ENCODE measurements around the gene CCDC73.

CCDC73 gene

GRCh38 chr11:32586576-32587190 lies 207.8 kb downstream of the CCDC73 start:
- no peak for DNase-seq (ENCODE audit: low spot score)

GRCh38 chr11:32584921-32585320 lies 209.5 kb downstream of the CCDC73 start:
- DNase-seq (ENCODE audit: low spot score), result no peak

- DNase-seq (ENCODE audit: low spot score), result peak; percentile 96
These were observed 210.8 kb downstream of the CCDC73 start, which contains the start of gene EIF3M for GRCh38 chr11:32583459-32584271. TSS of gene EIF3M (plus strand) at chr11:32583831. CDS start at chr11:32583888, 57 bp downstream.

DNA sequence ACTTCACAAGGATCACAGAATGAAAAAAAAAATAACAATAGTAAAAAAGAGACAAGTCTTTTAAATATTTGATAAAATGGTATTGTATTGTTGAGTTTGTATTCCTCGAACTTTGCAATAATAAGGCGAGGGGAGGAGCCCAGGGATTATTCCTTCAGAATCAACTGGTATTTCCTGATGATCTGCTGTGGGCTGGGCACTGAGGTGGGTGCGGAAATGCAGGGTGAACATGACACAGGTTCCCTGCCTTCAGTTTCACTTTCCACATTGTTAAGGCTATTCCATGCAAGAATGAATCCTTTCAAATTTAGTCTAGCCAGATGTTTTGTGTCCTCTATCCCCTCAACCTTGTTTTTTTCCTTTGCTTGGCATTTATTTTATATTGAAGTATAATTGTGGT lies 212.9 kb downstream of the CCDC73 start:
- DNase-seq (ENCODE audit: low spot score), result no peak

GRCh38 chr11:32580967-32581366 lies 213.5 kb downstream of the CCDC73 start:
- no peak for DNase-seq (ENCODE audit: low spot score)

DNA sequence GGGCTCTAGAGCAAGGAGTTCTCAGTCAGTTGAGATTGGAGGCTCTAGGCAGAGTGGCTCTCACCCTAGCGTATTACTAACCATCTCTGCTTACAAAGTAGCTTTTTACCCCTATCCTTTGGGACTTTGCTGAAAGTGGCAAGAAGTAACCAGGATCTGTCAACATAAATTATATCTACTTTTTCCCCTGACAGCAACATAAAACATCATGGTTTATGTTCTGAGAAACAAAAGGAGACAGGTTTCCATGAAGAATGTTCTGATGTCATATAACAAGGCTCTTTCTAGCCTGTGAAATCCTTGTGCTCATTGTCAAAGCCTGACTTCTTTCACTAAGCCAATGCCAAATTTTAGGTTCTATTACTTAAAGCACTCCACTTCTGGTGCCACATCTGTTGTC lies 218.0 kb downstream of the CCDC73 start:
- no peak for DNase-seq (ENCODE audit: low spot score)

GRCh38 chr11:32575070-32575469 lies 219.4 kb downstream of the CCDC73 start:
- no peak for DNase-seq (ENCODE audit: low spot score)

- no peak for DNase-seq (ENCODE audit: low spot score)
These were observed 220.0 kb downstream of the CCDC73 start for GRCh38 chr11:32574421-32574820.

GRCh38 chr11:32573228-32573627 lies 221.2 kb downstream of the CCDC73 start:
- no peak for DNase-seq (ENCODE audit: low spot score)

GRCh38 chr11:32571039-32571438 lies 223.4 kb downstream of the CCDC73 start:
- DNase-seq (ENCODE audit: low spot score), result no peak

- no peak for DNase-seq (ENCODE audit: low spot score)
These were observed 225.1 kb downstream of the CCDC73 start for GRCh38 chr11:32569313-32569881.

DNA sequence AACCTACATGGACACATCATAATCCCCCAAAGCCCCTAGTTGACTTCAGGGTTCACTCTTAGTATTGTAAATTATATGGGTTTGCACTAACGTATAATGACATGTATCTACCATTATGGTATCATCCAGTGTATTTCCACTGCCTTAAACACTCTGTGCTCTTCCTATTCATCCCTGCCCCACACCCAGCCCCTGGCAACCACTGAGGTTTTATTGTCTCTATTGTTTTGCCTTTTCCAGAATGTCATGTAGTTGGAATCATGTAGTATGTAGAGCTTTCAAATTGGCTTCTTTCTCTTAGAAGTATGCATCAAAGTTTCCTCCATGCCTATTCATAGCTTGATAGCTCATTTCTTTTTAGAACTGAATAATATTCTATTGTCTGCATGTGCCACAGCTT lies 227.3 kb downstream of the CCDC73 start:
- no peak for DNase-seq (ENCODE audit: low spot score)

GRCh38 chr11:32566517-32566916 lies 227.9 kb downstream of the CCDC73 start:
- no peak for DNase-seq (ENCODE audit: low spot score)

DNA sequence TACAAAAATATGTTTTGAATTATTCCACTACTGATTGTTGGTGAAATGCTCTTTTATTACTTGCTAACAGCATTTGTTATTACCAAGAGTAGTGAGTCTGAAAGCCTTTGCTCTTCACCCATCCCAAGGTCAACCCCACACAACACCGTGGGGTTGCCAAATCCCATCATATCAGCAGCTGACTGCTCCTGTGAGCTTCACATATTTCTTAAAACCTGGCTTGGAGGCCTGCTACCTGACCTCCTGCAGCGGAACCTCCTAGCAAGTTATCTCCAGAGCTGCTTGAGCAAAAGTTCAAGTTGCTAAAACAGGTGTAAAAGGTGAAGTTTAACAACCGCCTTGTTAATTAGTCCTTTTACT lies 230.9 kb downstream of the CCDC73 start:
- DNase-seq (ENCODE audit: low spot score), result no peak

GRCh38 chr11:32562839-32563599 lies 231.4 kb downstream of the CCDC73 start:
- no peak for DNase-seq (ENCODE audit: low spot score)

DNA sequence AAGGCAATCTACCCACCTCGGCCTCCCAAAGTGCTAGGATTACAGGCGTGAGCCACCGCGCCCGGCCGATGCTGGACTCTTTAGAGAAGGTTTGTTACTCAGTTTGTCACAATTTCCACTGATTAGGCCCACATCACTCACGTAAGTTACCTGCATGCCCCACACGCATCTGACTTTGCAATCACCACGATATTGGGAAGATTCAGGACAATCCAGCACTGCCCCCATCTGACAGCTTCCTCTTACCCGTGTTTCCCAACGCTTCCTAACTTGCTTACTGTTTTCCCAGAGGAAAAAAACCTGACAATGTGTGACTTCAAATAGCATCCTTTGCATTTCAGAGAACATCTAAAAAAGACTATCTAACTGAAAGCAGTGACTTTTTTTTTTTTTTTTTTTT lies 232.6 kb downstream of the CCDC73 start:
- no peak for DNase-seq (ENCODE audit: low spot score)

- no peak for DNase-seq (ENCODE audit: low spot score)
These were observed 238.6 kb downstream of the CCDC73 start for GRCh38 chr11:32555895-32556294.

DNA sequence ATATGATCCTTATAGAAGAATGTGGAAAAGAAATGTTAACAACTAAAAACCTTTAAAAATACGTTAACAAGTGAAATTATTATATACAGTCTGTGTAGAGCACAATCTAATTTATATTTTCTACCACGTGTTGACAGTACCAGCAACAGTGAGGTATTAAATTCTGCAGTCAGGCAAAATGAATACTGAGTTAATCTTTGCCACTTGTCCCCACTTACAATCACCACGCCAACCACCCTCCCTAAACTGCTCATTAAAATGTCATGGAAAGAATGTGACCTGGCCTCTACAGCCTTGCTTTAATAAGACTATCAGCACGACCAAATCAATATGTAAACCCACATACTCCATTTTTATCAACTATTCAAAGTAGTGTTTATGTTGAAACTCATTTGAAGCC lies 239.4 kb downstream of the CCDC73 start:
- DNase-seq (ENCODE audit: low spot score), result no peak
